Mammary epithelial cell (primary cell): Measurements from ENCODE around the gene TMPRSS13.

Experiments
- EZH2 ChIP-seq: IDR thresholded peaks from 2 replicates; pipeline ENCODE4 v1.6.1; 2012; ENCODE audit warnings: low read length, inconsistent platforms, borderline replicate concordance
- TF ChIP-seq, protein P1 (sequence below), 2 donors: IDR thresholded peaks in 1 of 2; conservative IDR thresholded peaks in 1 of 2; 2 replicates each; pipeline ENCODE4 v1.5.1; 2011 to 2012; ENCODE audit warnings: inconsistent platforms in 2 of 2, low read length in 2 of 2, mild to moderate bottlenecking in 2 of 2, control low read depth in 1 of 2, low read depth in 1 of 2; ENCODE audit not compliant: insufficient read depth in 1 of 2; ENCODE audit errors: extremely low read depth in 1 of 2

DNA sequence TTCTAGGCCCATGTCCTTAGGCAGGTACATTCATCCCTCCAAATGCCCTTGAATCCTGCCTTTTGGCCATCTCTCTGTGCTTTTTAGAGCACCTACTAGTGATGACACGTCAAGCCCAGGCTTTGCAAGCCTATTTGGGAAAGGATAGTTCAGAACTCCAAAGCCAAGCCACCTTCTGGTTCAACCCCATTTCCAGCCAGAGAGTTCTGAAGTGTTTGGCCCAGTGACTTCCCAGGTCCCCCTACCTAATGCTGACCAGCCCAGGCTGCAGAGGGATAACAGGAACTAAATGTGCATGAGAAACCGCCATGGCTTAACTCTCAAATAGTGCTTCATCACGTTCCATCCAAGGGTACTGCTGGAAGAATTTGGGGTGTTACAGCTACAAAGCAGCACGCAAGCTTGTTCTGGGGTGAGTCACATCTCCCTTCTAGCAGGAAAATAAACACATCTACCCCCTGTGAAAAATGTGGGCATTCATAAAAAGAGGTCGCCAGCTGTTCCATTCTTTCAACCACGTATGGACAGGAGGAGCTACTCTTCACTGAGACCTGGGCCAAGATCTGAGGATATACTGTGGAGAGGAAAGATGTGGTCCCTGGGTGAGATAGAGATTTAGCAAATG is 50.8 kb downstream of the TMPRSS13 start:
- TF ChIP-seq, protein P1, sequence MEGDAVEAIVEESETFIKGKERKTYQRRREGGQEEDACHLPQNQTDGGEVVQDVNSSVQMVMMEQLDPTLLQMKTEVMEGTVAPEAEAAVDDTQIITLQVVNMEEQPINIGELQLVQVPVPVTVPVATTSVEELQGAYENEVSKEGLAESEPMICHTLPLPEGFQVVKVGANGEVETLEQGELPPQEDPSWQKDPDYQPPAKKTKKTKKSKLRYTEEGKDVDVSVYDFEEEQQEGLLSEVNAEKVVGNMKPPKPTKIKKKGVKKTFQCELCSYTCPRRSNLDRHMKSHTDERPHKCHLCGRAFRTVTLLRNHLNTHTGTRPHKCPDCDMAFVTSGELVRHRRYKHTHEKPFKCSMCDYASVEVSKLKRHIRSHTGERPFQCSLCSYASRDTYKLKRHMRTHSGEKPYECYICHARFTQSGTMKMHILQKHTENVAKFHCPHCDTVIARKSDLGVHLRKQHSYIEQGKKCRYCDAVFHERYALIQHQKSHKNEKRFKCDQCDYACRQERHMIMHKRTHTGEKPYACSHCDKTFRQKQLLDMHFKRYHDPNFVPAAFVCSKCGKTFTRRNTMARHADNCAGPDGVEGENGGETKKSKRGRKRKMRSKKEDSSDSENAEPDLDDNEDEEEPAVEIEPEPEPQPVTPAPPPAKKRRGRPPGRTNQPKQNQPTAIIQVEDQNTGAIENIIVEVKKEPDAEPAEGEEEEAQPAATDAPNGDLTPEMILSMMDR (conservative IDR thresholded peaks at IDR 0.05 in 1 of 2, IDR thresholded peaks at IDR 0.05 in 1 of 2; ENCODE audit: extremely low read depth in 1 of 2, insufficient read depth in 1 of 2, low read depth in 1 of 2, low read length in 2 of 2): no peak
- TF ChIP-seq EZH2: no peak
